Measurements from ENCODE around the gene GALNT18.

GALNT18 gene

DNA sequence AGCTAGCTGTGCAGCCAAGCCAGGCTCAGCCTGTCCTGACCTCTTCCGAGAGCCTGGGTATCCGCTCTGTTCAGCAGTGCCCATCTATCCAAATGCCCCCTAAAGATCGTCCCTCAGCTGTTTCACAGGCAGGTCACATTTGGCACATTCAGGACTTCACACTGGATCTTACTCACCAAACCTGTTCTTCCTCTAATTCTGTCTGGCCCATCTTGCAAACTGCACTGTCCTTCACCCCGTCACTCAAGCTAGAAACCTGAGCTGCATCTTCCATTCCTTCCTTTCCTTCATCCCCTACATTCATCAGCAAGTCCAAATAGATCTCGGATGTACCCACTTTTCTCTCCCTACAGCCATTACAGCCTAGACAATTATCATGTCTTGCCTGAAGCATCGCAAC lies 208.0 kb downstream of the GALNT18 start:
- TF ChIP-seq ZNF565 (CRISPR knock-in tag; conservative IDR thresholded peaks at IDR 0.05; ENCODE audit: low read depth) = no peak
- TF ChIP-seq GLIS3 (CRISPR knock-in tag; IDR thresholded peaks at IDR 0.05) = no peak
- TF ChIP-seq ARNTL (CRISPR knock-in tag; IDR thresholded peaks at IDR 0.05; ENCODE audit: borderline replicate concordance, low read depth) = no peak
- TF ChIP-seq TSHZ2 (CRISPR knock-in tag; IDR thresholded peaks at IDR 0.05) = no peak
- no peak for TF ChIP-seq OSR1 (CRISPR knock-in tag; IDR thresholded peaks at IDR 0.05)
- no peak for TF ChIP-seq PPARA (CRISPR knock-in tag; IDR thresholded peaks at IDR 0.05; ENCODE audit: borderline replicate concordance)
- no peak for TF ChIP-seq TOX (CRISPR knock-in tag; IDR thresholded peaks at IDR 0.05; ENCODE audit: borderline replicate concordance)
- TF ChIP-seq ESRRG (CRISPR knock-in tag; IDR thresholded peaks at IDR 0.05) = no peak
- TF ChIP-seq TCF4 (CRISPR knock-in tag; IDR thresholded peaks at IDR 0.05; ENCODE audit: borderline replicate concordance) = no peak
- TF ChIP-seq POU6F1 (CRISPR knock-in tag; IDR thresholded peaks at IDR 0.05; ENCODE audit: borderline replicate concordance, low read depth) = no peak
- no peak for TF ChIP-seq ZC3H10 (CRISPR knock-in tag; IDR thresholded peaks at IDR 0.05)
- TF ChIP-seq CSDC2 (CRISPR knock-in tag; IDR thresholded peaks at IDR 0.05) = no peak
- no peak for TF ChIP-seq ZFP3 (CRISPR knock-in tag; IDR thresholded peaks at IDR 0.05)
- TF ChIP-seq ZNF8 (CRISPR knock-in tag; IDR thresholded peaks at IDR 0.05) = no peak
- TF ChIP-seq RARB (CRISPR knock-in tag; IDR thresholded peaks at IDR 0.05) = no peak
- TF ChIP-seq SNAI2 (CRISPR knock-in tag; IDR thresholded peaks at IDR 0.05) = no peak
- no peak for ATAC-seq

DNA sequence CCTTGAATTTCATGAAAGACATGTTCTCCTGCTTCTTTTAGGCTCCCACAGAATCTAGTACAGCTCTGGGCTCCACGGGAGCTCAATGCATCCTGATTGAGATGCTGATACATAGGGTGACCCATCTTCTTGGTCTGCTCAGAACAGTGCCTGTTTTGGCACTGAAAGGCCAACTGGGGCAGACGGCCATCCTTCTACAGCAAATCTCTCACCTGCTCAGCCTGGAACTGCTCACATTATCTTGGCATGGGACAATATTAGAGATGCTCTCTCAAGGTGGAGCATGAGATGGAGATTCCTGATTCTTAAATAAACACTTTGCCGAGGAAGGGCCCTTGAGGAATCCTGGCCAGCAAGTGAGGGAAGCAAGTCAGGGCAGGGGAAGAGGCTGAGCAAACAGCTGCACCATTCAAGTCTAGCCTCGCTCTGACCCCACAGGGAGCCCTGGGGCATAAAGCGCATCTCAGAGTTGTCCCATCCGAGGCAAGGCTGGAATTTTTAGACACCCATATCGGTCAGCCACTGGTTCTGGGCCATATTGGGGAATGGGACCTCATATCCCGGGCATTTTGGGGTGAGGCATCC lies 210.3 kb downstream of the GALNT18 start:
- ATAC-seq = no peak
- TF ChIP-seq ARNTL (CRISPR knock-in tag; IDR thresholded peaks at IDR 0.05; ENCODE audit: borderline replicate concordance, low read depth) (no peak), ZNF8 (CRISPR knock-in tag; IDR thresholded peaks at IDR 0.05) (no peak), ZNF565 (CRISPR knock-in tag; conservative IDR thresholded peaks at IDR 0.05; ENCODE audit: low read depth) (no peak), ZNF70 (CRISPR knock-in tag; IDR thresholded peaks at IDR 0.05) (no peak), TOX (CRISPR knock-in tag; IDR thresholded peaks at IDR 0.05; ENCODE audit: borderline replicate concordance) (no peak), OSR1 (CRISPR knock-in tag; IDR thresholded peaks at IDR 0.05) (no peak), ESRRG (CRISPR knock-in tag; IDR thresholded peaks at IDR 0.05) (no peak), TCF4 (CRISPR knock-in tag; IDR thresholded peaks at IDR 0.05; ENCODE audit: borderline replicate concordance) (no peak), ZFP3 (CRISPR knock-in tag; IDR thresholded peaks at IDR 0.05) (no peak), POU6F1 (CRISPR knock-in tag; IDR thresholded peaks at IDR 0.05; ENCODE audit: borderline replicate concordance, low read depth) (no peak), ZFP30 (CRISPR knock-in tag; IDR thresholded peaks at IDR 0.05) (no peak), BACH2 (CRISPR knock-in tag; IDR thresholded peaks at IDR 0.05; ENCODE audit: borderline replicate concordance) (no peak), CREB5 (CRISPR knock-in tag; IDR thresholded peaks at IDR 0.05; ENCODE audit: low read depth) (no peak), TSHZ2 (CRISPR knock-in tag; IDR thresholded peaks at IDR 0.05) (no peak)

Measured in SK-N-SH treated with all-trans-retinoic acid at 6 μM for 48 hours (cell line).